ENCODE data around the gene M6PR.

Gene M6PR

GRCh38 chr12:8949342-8950220, at the start of gene M6PR:
TSS of gene M6PR (minus strand) at chr12:8949645. CDS start at chr12:8946404, 3,241 bp downstream.
- DNase-seq (ENCODE audit: low read depth), result peak; percentile 94

- DNase-seq (ENCODE audit: low read depth), result peak; percentile 60
Measured at GRCh38 chr12:8996682-8997405, 47.4 kb upstream of the M6PR start.

GRCh38 chr12:8995021-8995775, 45.8 kb upstream of the M6PR start:
- no peak for DNase-seq (ENCODE audit: low read depth)

- no peak for DNase-seq (ENCODE audit: low read depth)
Measured at GRCh38 chr12:8993827-8994226, 44.4 kb upstream of the M6PR start.

GRCh38 chr12:8991371-8992345, 42.2 kb upstream of the M6PR start:
- no peak for DNase-seq (ENCODE audit: low read depth)

GRCh38 chr12:8989413-8989812, 40.0 kb upstream of the M6PR start, which contains the start of gene KLRG1:
TSS of gene KLRG1 (plus strand) at chr12:8989546. CDS start at chr12:8989636, 90 bp downstream.
- DNase-seq (ENCODE audit: low read depth), result no peak

GRCh38 chr12:8987685-8988084, 38.2 kb upstream of the M6PR start:
- DNase-seq (ENCODE audit: low read depth), result no peak

- no peak for DNase-seq (ENCODE audit: low read depth)
Measured at GRCh38 chr12:8987163-8987562, 37.7 kb upstream of the M6PR start.

GRCh38 chr12:8985213-8985754, 35.8 kb upstream of the M6PR start:
- no peak for DNase-seq (ENCODE audit: low read depth)

GRCh38 chr12:8980137-8980536, 30.7 kb upstream of the M6PR start:
- DNase-seq (ENCODE audit: low read depth), result no peak

GRCh38 chr12:8970432-8970831, 21.0 kb upstream of the M6PR start:
- DNase-seq (ENCODE audit: low read depth), result no peak

- no peak for DNase-seq (ENCODE audit: low read depth)
Measured at GRCh38 chr12:8969861-8970411, 20.5 kb upstream of the M6PR start.

GRCh38 chr12:8968761-8969160, 19.3 kb upstream of the M6PR start:
- no peak for DNase-seq (ENCODE audit: low read depth)

- no peak for DNase-seq (ENCODE audit: low read depth)
Measured at GRCh38 chr12:8960176-8960575, 10.7 kb upstream of the M6PR start.

GRCh38 chr12:8958066-8958465, 8.6 kb upstream of the M6PR start:
- no peak for DNase-seq (ENCODE audit: low read depth)

GRCh38 chr12:8957561-8957960, 8.1 kb upstream of the M6PR start:
- DNase-seq (ENCODE audit: low read depth), result no peak

- no peak for DNase-seq (ENCODE audit: low read depth)
Measured at GRCh38 chr12:8956772-8957171, 7.3 kb upstream of the M6PR start.

- DNase-seq (ENCODE audit: low read depth), result no peak
Measured at GRCh38 chr12:8956073-8956472, 6.6 kb upstream of the M6PR start.

GRCh38 chr12:8953773-8954402, 4.4 kb upstream of the M6PR start:
- no peak for DNase-seq (ENCODE audit: low read depth)

- no peak for DNase-seq (ENCODE audit: low read depth)
Measured at GRCh38 chr12:8951744-8952143, 2.3 kb upstream of the M6PR start.

All from amniotic epithelial cell (primary cell).